LNCAP (cell line): Measurements from ENCODE around the gene RFPL3.

Source experiments
- TF ChIP-seq, protein P1 (sequence below): fragments of 450-650 bp; IDR thresholded peaks from 2 replicates; pipeline ENCODE4 v1.5.1; 2017; ENCODE audit warnings: mild to moderate bottlenecking

Gene RFPL3

DNA sequence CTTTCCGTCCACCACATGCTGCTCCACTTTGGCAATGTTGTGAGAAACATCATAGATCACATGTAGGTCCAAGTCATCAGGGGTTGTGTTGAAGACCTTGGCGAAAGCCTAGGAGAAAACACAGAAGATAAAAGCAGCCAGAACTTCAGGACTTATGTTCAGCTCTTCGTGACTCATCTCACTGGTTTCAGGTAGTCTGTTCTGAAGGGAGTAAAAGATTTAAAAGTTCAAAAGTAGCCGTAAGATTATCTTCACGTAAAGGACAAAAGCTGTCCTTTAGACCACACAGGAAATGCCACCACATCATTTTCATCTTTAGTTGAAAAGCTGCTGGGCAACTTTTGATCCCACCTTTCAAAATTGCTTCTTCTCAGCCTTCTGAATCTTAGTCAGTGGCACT is 37.4 kb downstream of the RFPL3 start:
- TF ChIP-seq, protein P1, sequence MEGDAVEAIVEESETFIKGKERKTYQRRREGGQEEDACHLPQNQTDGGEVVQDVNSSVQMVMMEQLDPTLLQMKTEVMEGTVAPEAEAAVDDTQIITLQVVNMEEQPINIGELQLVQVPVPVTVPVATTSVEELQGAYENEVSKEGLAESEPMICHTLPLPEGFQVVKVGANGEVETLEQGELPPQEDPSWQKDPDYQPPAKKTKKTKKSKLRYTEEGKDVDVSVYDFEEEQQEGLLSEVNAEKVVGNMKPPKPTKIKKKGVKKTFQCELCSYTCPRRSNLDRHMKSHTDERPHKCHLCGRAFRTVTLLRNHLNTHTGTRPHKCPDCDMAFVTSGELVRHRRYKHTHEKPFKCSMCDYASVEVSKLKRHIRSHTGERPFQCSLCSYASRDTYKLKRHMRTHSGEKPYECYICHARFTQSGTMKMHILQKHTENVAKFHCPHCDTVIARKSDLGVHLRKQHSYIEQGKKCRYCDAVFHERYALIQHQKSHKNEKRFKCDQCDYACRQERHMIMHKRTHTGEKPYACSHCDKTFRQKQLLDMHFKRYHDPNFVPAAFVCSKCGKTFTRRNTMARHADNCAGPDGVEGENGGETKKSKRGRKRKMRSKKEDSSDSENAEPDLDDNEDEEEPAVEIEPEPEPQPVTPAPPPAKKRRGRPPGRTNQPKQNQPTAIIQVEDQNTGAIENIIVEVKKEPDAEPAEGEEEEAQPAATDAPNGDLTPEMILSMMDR: no peak

DNA sequence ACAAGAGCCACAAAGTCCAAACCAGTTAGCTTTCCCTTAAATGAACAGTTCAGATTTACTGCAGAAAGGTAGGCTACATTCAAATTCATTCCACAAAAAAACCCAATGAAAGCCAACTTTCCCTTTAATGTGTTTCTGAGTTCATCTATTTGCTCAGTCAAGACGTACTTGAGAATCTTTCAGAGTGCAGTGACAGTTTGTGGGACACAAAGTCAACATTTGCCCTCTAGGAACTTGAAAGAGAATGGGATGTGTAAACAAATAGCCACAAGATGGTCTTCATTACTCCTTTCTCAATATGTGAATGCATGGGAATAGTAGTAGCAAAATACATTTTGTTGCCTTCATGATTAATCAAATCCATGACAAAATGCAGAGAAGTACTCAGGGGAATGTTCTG is 38.6 kb downstream of the RFPL3 start:
- TF ChIP-seq, protein P1: no peak

DNA sequence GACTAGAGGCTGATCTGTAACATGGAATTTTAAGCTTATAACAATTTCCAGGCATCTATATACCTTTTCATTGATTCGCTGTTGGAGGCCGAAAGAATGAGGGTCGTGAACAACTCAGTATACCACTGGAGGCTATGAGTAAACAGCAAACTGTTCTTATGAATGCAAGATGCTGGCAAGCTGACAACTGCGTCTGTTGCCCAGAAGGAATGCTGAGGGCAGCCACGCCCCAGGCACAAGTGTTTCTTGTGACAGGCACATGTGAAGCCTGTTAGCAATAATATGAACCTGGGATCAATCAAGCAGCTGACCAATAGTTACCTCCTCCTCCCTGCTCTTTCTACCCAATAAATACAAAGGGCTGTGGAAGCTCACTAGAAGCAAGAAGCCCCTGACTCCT is 39.1 kb downstream of the RFPL3 start:
- TF ChIP-seq, protein P1: no peak

DNA sequence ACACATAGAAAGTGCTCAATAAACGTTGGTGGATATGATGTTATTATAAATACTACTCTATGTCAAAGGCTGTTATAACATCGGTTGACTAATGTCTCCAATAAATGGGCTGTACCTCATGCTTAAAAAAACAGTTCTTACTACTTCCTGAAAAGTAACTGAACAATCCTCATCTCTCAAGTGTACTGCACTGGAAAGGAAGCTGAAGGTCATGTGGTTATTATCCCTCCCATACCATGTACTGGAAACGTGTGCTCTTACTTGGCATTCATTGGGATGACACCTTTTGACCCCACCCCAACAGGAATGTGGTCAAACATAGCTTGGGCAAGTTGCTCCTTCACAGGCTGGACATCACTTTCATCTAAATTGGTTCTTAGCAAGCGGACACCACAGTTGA is 43.8 kb downstream of the RFPL3 start:
- TF ChIP-seq, protein P1: no peak

DNA sequence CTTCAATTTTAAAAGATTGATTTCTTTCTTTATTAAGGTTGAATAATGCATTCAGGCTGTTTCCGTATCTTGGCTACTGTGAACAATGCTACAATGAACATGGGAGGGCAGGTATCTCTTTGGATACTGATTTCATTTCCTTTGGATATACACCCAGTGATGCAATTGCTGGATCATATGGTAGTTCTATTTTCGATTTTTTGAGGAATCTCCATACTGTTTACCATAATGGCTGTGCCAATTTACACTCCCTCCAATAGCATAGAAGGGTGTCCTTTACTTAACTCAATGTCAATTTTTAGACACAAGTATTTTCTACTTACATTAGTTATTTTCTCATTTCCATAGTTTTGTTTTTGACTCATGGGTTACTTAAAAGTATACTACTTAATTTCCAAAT is 46.4 kb downstream of the RFPL3 start:
- TF ChIP-seq, protein P1: no peak

DNA sequence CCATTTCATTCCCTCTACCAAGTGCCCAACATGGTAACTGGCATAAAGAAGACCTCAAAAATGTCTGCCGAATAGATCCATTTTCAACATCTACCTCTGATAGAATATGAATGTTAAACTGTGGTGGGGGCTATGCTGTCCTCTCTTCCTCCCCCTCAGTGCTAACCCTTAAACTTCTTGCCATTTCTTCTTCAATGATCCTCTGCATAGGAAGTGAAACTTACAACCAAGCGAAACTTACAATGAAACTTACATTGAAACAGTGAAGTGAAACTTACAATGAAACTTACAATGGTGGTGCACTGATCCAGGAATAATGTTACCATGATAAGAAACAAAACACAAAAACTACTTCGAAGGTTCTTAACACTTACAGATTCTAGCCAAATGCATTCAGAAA is 49.6 kb downstream of the RFPL3 start:
- TF ChIP-seq, protein P1: no peak

DNA sequence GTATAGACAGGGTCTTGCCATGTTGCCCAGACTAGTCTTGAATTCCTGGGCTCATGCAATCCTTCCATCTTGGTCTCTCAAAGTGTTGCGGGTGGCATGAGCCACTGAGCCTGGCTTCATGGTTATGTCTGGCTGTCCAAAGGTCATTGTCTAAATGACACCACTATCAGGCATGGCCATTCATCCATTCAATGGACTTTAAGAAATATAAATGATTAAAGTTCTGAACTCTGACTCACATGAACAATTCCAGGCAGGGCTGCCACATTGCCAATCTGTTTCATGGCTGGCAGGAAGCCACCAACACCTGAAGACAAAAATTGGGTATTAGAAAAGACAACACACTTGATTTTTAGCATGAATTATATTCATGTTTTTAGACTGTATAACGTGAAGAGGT is 50.3 kb downstream of the RFPL3 start:
- TF ChIP-seq, protein P1: no peak

DNA sequence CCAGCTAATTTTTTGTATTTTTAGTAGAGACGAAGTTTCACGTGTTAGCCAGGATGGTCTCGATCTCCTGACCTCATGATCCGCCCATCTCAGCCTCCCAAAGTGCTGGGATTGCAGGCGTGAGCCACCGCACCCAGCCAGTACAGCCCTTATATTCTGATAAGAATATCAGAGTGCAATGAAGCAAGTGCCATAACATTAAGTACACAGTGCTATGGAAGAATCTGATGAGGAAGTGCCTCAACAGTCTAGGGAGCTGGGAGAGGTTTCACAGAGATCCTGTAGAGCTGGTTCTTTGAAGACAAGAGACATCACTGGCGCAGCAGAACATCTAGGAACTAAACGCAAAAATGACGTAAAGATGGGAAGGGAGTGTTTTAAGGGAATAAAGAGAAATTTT is 52.3 kb downstream of the RFPL3 start:
- TF ChIP-seq, protein P1: no peak
